GM12873 (cell line): Measurements from ENCODE around the gene ZFX.

ENCODE experiments used
- CTCF ChIP-seq: IDR thresholded peaks from 2 replicates; pipeline ENCODE4 v1.5.1; 2012; ENCODE audit warnings: low read depth, mild to moderate bottlenecking, moderate library complexity, low read length, control low read depth; ENCODE audit not compliant: insufficient read depth; ENCODE audit errors: missing control alignments

The ZFX gene

GRCh38 chrX:24204331-24204730, 54.8 kb downstream of the ZFX start:
- TF ChIP-seq CTCF, result no peak

DNA sequence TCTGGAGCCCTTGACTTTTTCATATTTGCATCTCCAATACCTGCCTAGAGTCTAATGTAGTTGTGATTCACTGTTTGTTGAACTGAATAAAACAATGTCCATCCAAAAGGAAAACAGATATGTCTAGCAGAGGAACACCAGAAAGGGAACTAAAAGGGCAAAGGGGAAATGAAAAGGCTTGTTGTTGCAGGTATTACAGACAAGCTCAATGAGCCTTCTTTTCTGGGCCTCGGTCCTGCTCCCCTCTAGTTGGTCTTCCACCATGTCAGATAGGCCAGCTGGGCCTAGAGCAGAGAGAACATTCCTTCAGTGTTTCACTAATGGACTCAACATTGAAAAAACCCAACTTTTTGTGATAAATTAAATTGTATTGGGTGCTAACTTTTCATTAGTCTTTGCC, 55.4 kb downstream of the ZFX start:
- no peak for TF ChIP-seq CTCF

DNA sequence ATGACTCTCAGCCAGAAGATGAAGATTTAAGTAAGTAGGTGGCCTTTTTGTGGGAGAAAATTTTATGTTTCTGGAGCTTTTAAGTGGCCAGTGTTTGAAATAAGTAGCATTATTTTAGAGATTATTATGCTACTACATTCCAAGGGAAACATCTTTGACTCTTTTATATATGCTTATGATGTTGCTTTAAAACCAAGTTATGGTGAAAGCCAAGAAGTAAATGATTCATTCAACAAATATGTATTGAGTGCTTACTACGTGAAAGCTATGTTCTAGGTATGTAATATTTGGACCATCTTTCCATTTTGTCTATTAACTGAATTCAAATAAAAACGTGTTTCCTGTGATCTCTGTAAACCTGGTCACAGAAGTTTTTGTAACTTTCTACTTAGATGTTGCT, 58.3 kb downstream of the ZFX start:
- no peak for TF ChIP-seq CTCF

- TF ChIP-seq CTCF, result no peak
These were observed 59.1 kb downstream of the ZFX start for GRCh38 chrX:24208496-24209240.

- no peak for TF ChIP-seq CTCF
These were observed 60.7 kb downstream of the ZFX start for GRCh38 chrX:24210190-24210589.

DNA sequence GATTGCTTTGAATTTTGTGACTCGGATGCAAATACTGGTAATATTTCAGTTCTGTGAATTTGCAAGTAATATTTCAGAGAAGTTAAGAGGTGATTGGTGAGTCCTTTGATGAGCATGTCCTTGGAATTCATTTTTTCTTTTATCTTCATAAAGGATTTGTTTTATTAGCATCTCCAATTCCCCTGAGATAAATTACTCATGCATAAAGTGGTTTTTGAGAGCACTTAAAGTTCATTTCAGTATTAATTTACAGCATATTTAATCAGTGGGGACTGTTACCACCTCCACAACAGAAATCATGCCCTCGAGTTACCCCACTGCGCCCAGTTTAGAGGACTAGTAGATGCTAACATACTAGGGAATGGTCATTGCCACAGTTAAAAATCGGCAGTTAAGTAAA, 65.0 kb downstream of the ZFX start:
- TF ChIP-seq CTCF, result no peak

DNA sequence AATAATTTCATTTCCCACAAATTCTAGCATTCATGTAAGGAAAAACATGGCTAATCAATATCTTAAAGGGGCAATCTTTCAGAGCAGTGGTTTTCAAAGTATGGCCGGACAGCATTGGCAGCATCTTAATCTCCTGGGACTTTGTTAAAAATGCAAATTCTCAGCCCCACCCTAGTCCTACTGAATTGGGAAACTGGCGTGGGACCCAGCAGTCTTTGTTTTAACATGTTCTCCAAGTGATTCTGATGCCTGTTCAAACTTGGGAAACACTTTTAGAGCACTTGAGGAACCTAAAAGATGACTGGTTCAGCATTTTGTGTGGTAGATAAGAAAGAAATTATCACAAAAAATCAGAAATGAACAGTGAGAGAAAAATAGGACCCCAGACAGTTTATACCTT, 65.7 kb downstream of the ZFX start:
- TF ChIP-seq CTCF, result no peak
